ENCODE data around the gene TECR.

DNA sequence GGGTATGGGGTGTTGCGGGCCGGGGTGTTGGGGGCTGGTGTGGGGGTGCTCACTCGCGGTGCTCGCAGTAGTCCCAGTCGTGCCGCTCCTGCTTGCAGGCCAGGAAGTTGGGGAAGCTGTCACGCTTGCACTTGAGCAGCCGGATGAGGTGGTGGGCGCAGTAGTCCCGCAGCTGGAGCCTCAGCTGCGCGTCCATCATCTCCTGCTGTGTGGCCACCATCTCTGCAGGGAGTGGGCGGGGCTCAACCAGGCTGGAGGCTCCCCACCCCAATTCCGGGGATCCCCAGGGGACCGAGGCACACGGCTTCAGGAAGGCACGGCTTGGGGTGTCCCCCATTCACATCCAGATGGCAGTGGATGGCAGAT is 37.3 kb downstream of the TECR start:
- TF ChIP-seq POLR2AphosphoS5 (IDR thresholded peaks at IDR 0.05; ENCODE audit: low read depth, low read length) (no peak), POLR2A (IDR thresholded peaks at IDR 0.05; ENCODE audit: low read depth, low read length) (no peak)
